ENCODE data around the gene MMGT1. TPM values are rescaled to one million over a fixed set of nuclear protein-coding genes. Genes with fewer than 3 reads are reported as not detected.

Gene MMGT1
- total RNA-seq (10 to 100 TPM; 28.5 to 29.0 TPM), polyA plus RNA-seq (10 to 100 TPM in 1 of 2 donors, 1 to 10 TPM in 1; 9.1 to 13.7 TPM)

DNA sequence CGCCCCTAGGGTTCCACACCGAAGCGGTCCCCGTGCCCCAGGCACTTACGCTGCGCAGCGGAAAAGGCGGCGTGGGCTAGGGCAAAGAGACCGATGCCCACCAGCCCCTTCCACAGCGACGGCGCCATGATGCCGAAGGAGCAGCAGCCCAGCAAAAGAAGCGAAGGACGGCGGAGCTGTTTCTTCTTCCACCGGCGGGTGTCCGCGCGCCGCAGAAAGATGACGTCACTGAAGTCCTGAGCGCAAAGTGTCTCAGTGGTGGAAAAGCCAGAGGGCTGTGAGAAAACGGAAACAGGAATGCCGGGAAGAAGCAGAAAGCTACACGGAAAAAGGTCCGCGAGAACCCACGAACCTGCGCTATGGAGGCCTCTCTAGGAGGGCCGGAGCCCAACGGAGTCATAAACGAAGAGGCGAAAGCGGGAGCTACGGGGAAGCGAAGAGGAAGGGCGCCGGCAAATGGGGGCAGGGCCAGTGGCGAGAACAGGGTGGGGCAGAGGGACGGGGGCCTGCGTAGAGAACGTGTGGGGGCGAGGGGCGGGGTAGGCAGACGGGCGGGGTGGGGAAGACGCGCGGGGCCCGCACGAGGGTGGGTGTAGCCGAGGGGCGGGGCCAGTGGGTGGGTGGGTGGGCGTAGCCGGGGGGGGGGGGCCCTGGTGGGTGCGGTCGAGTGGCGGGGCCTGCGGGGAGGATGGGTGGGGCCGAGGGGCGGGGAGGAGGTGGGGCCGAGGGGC is at the start of gene MMGT1:
Gene MMGT1 (minus strand): TSS at position 441 of the 731 bp plus-strand sequence. CDS start 313 bp downstream, at position 128.
- Histone ChIP-seq H3K36me3 (ENCODE audit: insufficient read depth, low read length) (no peaks in the 10 kb centered on the region), H3K27ac (ENCODE audit: low read depth, low read length) (peak within 1 kb of the TSS; percentile 92), H3K9me3 (ENCODE audit: control insufficient read depth in 1 of 2, low read length in 2 of 2) (no peaks in the 10 kb centered on the region), H3K4me3 (ENCODE audit: low read length in 2 of 2) (peak within 1 kb of the TSS; percentile 70 to 73), H3K4me1 (ENCODE audit: insufficient read depth, low read length) (peaks cover 27% of the 10 kb centered on the region), H3K27me3 (ENCODE audit: insufficient read depth, low read length) (no peaks in the 10 kb centered on the region)
- intact Hi-C loops (cut with micrococcal nuclease), result loop anchor here (1.0 to 5.0 kb wide), 5 partner anchors 12 to 523 kb away; partner anchors contain the start of genes FHL1, HTATSF1, INTS6L and MAP7D3
- CTCF ChIA-PET (ENCODE audit: partially characterized antibody), result no interaction called here
- Mint-ChIP-seq H3K36me3 (peaks cover 0 to 16% of the 10 kb centered on the region in 2 donors), H3K4me3 (peak within 1 kb of the TSS; percentile 87 to 99 (median 96)), H3K9me3 (no peaks in the 10 kb centered on the region), H3K27me3 (no peaks in the 10 kb centered on the region), H3K4me1 (peaks cover 18 to 52% (median 33%) of the 10 kb centered on the region in 4 donors), H3K27ac (peak within 1 kb of the TSS; percentile 98 to 99 (median 99))
- POLR2A ChIA-PET (ENCODE audit: partially characterized antibody), result interaction anchor here (0.7 to 3.2 kb wide), 7 partner anchors 9 to 452 kb away, joined by 3 to 35 read pairs (median 6); partner anchors contain the start of gene SLC9A6
- peak; percentile 80 to 87 (median 85) for DNase-seq

GRCh38 chrX:136021903-136022302 is 48.1 kb upstream of the MMGT1 start:
- Histone ChIP-seq H3K4me1 (ENCODE audit: insufficient read depth, low read length) (no peaks in the 10 kb centered on the region), H3K4me3 (ENCODE audit: low read length in 2 of 2) (no peak overlapping the region), H3K9me3 (ENCODE audit: control insufficient read depth in 1 of 2, low read length in 2 of 2) (no peaks in the 10 kb centered on the region), H3K27me3 (ENCODE audit: insufficient read depth, low read length) (no peaks in the 10 kb centered on the region), H3K36me3 (ENCODE audit: insufficient read depth, low read length) (no peaks in the 10 kb centered on the region), H3K27ac (ENCODE audit: low read depth, low read length) (no peak overlapping the region)
- peaks cover 4 to 42% of the 10 kb centered on the region in 2 donors for H3K36me3 Mint-ChIP-seq
- DNase-seq, result no peak
- H3K9me3 Mint-ChIP-seq, result no peaks in the 10 kb centered on the region
- H3K4me3 Mint-ChIP-seq, result no peak overlapping the region
- H3K4me1 Mint-ChIP-seq, result peaks cover 0 to 2% (median 0%) of the 10 kb centered on the region in 4 donors
- H3K27ac Mint-ChIP-seq, result no peak overlapping the region
- no peaks in the 10 kb centered on the region for H3K27me3 Mint-ChIP-seq
- intact Hi-C loops (cut with micrococcal nuclease), result no loop called here
- CTCF ChIA-PET (ENCODE audit: partially characterized antibody), result no interaction called here
- POLR2A ChIA-PET (ENCODE audit: partially characterized antibody), result no interaction called here

GRCh38 chrX:136021160-136021559 is 47.4 kb upstream of the MMGT1 start:
- no peaks in the 10 kb centered on the region for H3K36me3 ChIP-seq (ENCODE audit: insufficient read depth, low read length)
- Mint-ChIP-seq H3K27me3 (no peaks in the 10 kb centered on the region), H3K9me3 (no peaks in the 10 kb centered on the region), H3K36me3 (peaks cover 4 to 41% of the 10 kb centered on the region in 2 donors), H3K4me3 (no peak overlapping the region), H3K27ac (no peak overlapping the region), H3K4me1 (peaks cover 0 to 2% (median 0%) of the 10 kb centered on the region in 4 donors)
- POLR2A ChIA-PET (ENCODE audit: partially characterized antibody), result no interaction called here
- no peak overlapping the region for H3K4me3 ChIP-seq (ENCODE audit: low read length in 2 of 2)
- H3K27me3 ChIP-seq (ENCODE audit: insufficient read depth, low read length), result no peaks in the 10 kb centered on the region
- no peaks in the 10 kb centered on the region for H3K4me1 ChIP-seq (ENCODE audit: insufficient read depth, low read length)
- CTCF ChIA-PET (ENCODE audit: partially characterized antibody), result interaction anchor here (1.1 kb wide), 1 partner anchor 247 kb away, joined by 4 read pairs; no protein-coding TSS in a partner anchor
- no peaks in the 10 kb centered on the region for H3K9me3 ChIP-seq (ENCODE audit: control insufficient read depth in 1 of 2, low read length in 2 of 2)
- DNase-seq, result no peak
- intact Hi-C loops (cut with micrococcal nuclease), result no loop called here
- H3K27ac ChIP-seq (ENCODE audit: low read depth, low read length), result no peak overlapping the region

- H3K4me1 ChIP-seq (ENCODE audit: insufficient read depth, low read length), result no peaks in the 10 kb centered on the region
- no peak overlapping the region for H3K4me3 Mint-ChIP-seq
- H3K27me3 ChIP-seq (ENCODE audit: insufficient read depth, low read length), result no peaks in the 10 kb centered on the region
- peaks cover 4 to 43% of the 10 kb centered on the region in 2 donors for H3K36me3 Mint-ChIP-seq
- ChIA-PET CTCF (ENCODE audit: partially characterized antibody) (no interaction called here), POLR2A (ENCODE audit: partially characterized antibody) (no interaction called here)
- peaks cover 0 to 2% (median 0%) of the 10 kb centered on the region in 4 donors for H3K4me1 Mint-ChIP-seq
- no peak for DNase-seq
- peak overlapping the region in 1 of 7 donors; percentile 68 for H3K27ac Mint-ChIP-seq
- no peaks in the 10 kb centered on the region for H3K9me3 Mint-ChIP-seq
- H3K36me3 ChIP-seq (ENCODE audit: insufficient read depth, low read length), result no peaks in the 10 kb centered on the region
- intact Hi-C loops (cut with micrococcal nuclease), result no loop called here
- no peaks in the 10 kb centered on the region for H3K9me3 ChIP-seq (ENCODE audit: control insufficient read depth in 1 of 2, low read length in 2 of 2)
- H3K4me3 ChIP-seq (ENCODE audit: low read length in 2 of 2), result no peak overlapping the region
- H3K27me3 Mint-ChIP-seq, result no peaks in the 10 kb centered on the region
- H3K27ac ChIP-seq (ENCODE audit: low read depth, low read length), result no peak overlapping the region
Measured at GRCh38 chrX:136019226-136019625, 45.4 kb upstream of the MMGT1 start.

DNA sequence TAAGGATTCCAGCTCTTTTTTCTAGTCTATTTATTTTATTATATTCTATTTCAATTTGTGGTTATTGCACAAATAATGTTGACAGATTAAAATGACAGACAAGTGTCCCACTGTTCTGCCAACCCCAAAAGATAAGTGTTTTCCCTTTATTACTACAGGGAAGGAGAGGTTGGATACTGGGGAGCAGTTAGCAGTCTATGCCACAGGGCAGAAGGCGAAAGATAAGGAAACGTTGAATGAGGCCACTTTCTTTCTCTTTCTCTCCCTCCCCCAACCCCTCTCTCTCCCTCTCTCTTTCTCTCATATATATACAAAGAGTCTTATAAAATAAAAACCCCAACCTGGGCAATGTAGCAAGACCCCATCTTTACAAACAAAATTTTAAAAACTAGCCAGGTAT is 43.1 kb upstream of the MMGT1 start:
- Mint-ChIP-seq H3K4me3 (no peak overlapping the region), H3K4me1 (peaks cover 0 to 2% (median 0%) of the 10 kb centered on the region in 4 donors), H3K27ac (peak overlapping the region in 1 of 7 donors; percentile 53), H3K9me3 (no peaks in the 10 kb centered on the region), H3K27me3 (no peaks in the 10 kb centered on the region), H3K36me3 (peaks cover 4 to 53% of the 10 kb centered on the region in 2 donors)
- ChIA-PET CTCF (ENCODE audit: partially characterized antibody) (no interaction called here), POLR2A (ENCODE audit: partially characterized antibody) (no interaction called here)
- H3K27me3 ChIP-seq (ENCODE audit: insufficient read depth, low read length), result no peaks in the 10 kb centered on the region
- no peaks in the 10 kb centered on the region for H3K4me1 ChIP-seq (ENCODE audit: insufficient read depth, low read length)
- no peak overlapping the region for H3K4me3 ChIP-seq (ENCODE audit: low read length in 2 of 2)
- H3K27ac ChIP-seq (ENCODE audit: low read depth, low read length), result no peak overlapping the region
- peaks cover 6% of the 10 kb centered on the region for H3K36me3 ChIP-seq (ENCODE audit: insufficient read depth, low read length)
- DNase-seq, result no peak
- H3K9me3 ChIP-seq (ENCODE audit: control insufficient read depth in 1 of 2, low read length in 2 of 2), result no peaks in the 10 kb centered on the region
- intact Hi-C loops (cut with micrococcal nuclease), result no loop called here

DNA sequence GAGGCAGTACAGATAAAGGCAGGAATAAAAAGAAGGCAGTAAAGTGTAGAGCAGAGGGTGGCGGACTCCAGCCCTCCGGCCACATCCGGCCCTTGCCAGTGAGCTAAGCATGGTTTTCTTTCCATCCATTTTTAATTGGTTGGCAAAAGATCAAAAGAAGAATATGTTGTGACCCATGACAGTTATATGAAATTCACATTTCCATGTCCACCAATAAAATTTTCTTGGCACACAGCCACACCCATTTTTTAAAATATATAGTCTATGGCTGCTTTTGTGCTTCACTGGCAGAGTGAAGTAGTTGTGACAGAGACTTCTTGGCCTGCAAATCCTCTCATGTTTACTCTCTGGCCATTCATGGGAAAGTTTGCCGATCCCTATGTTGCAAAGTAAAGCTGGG is 41.2 kb upstream of the MMGT1 start:
- ChIA-PET CTCF (ENCODE audit: partially characterized antibody) (interaction anchor here (1.8 kb wide), 1 partner anchor 13 kb away, joined by 5 read pairs; no protein-coding TSS in a partner anchor), POLR2A (ENCODE audit: partially characterized antibody) (no interaction called here)

GRCh38 chrX:135988245-135988644 is 14.5 kb upstream of the MMGT1 start:
- no peak overlapping the region for H3K4me3 ChIP-seq (ENCODE audit: low read length in 2 of 2)
- intact Hi-C loops (cut with micrococcal nuclease), result loop anchor here (5.0 kb wide), 1 partner anchor 509 kb away; the partner anchor contains the start of gene HTATSF1
- no peaks in the 10 kb centered on the region for H3K9me3 ChIP-seq (ENCODE audit: control insufficient read depth in 1 of 2, low read length in 2 of 2)
- ChIA-PET POLR2A (ENCODE audit: partially characterized antibody) (interaction anchor here (1.3 to 1.4 kb wide), 2 partner anchors 10 to 15 kb away, joined by 4 to 7 read pairs; partner anchors contain the start of gene MMGT1), CTCF (ENCODE audit: partially characterized antibody) (no interaction called here)
- peaks cover 37 to 80% (median 50%) of the 10 kb centered on the region in 4 donors for H3K4me1 Mint-ChIP-seq
- H3K36me3 ChIP-seq (ENCODE audit: insufficient read depth, low read length), result no peaks in the 10 kb centered on the region
- peaks cover 36% of the 10 kb centered on the region for H3K4me1 ChIP-seq (ENCODE audit: insufficient read depth, low read length)
- no peaks in the 10 kb centered on the region for H3K27me3 ChIP-seq (ENCODE audit: insufficient read depth, low read length)
- H3K27ac Mint-ChIP-seq, result peak overlapping the region in 2 of 7 donors; percentile 36 to 72
- H3K27ac ChIP-seq (ENCODE audit: low read depth, low read length), result no peak overlapping the region
- DNase-seq, result no peak
- H3K36me3 Mint-ChIP-seq, result peaks cover 0 to 28% of the 10 kb centered on the region in 2 donors
- H3K9me3 Mint-ChIP-seq, result peaks cover 0 to 2% (median 0%) of the 10 kb centered on the region in 8 donors
- peak overlapping the region in 1 of 8 donors; percentile 64 for H3K4me3 Mint-ChIP-seq
- H3K27me3 Mint-ChIP-seq, result no peaks in the 10 kb centered on the region

More for the DNA sequence above, 41.2 kb upstream of the MMGT1 start:
- no peaks in the 10 kb centered on the region for H3K27me3 Mint-ChIP-seq
- no peak overlapping the region for H3K27ac Mint-ChIP-seq
- H3K9me3 Mint-ChIP-seq, result no peaks in the 10 kb centered on the region
- no peak overlapping the region for H3K4me3 Mint-ChIP-seq
- H3K4me3 ChIP-seq (ENCODE audit: low read length in 2 of 2), result no peak overlapping the region
- DNase-seq, result no peak
- H3K9me3 ChIP-seq (ENCODE audit: control insufficient read depth in 1 of 2, low read length in 2 of 2), result no peaks in the 10 kb centered on the region
- H3K27ac ChIP-seq (ENCODE audit: low read depth, low read length), result no peak overlapping the region
- H3K4me1 ChIP-seq (ENCODE audit: insufficient read depth, low read length), result no peaks in the 10 kb centered on the region
- no peaks in the 10 kb centered on the region for H3K27me3 ChIP-seq (ENCODE audit: insufficient read depth, low read length)
- H3K4me1 Mint-ChIP-seq, result peaks cover 0 to 2% (median 0%) of the 10 kb centered on the region in 4 donors
- H3K36me3 ChIP-seq (ENCODE audit: insufficient read depth, low read length), result peaks cover 6% of the 10 kb centered on the region
- intact Hi-C loops (cut with micrococcal nuclease), result no loop called here
- H3K36me3 Mint-ChIP-seq, result peaks cover 7 to 50% of the 10 kb centered on the region in 2 donors

Data from CD4-positive, alpha-beta memory T cell (primary cell).